MV-4-11 (cell line): ENCODE data around the gene MTREX.

ENCODE experiments used
- DNase-seq: peaks from one replicate; lab custom pipeline; 2025; lab: John Stamatoyannopoulos, UW

The MTREX gene

GRCh38 chr5:55324815-55325418 is 17.1 kb downstream of the MTREX start:
- DNase-seq: peak; percentile 43

GRCh38 chr5:55325621-55326020 is 17.8 kb downstream of the MTREX start:
- DNase-seq: no peak

- DNase-seq: no peak
These were observed 19.5 kb downstream of the MTREX start for GRCh38 chr5:55327281-55327680.

GRCh38 chr5:55331321-55331720 is 23.5 kb downstream of the MTREX start:
- DNase-seq: no peak

- no peak for DNase-seq
These were observed 25.2 kb downstream of the MTREX start for GRCh38 chr5:55333017-55333416.

GRCh38 chr5:55333811-55334210 is 26.0 kb downstream of the MTREX start:
- no peak for DNase-seq

GRCh38 chr5:55338092-55338613 is 30.4 kb downstream of the MTREX start:
- DNase-seq: no peak

- no peak for DNase-seq
These were observed 31.0 kb downstream of the MTREX start for GRCh38 chr5:55338810-55339243.

- DNase-seq: no peak
These were observed 35.3 kb downstream of the MTREX start for GRCh38 chr5:55343107-55343506.

- DNase-seq: no peak
These were observed 35.8 kb downstream of the MTREX start for GRCh38 chr5:55343609-55344008.

GRCh38 chr5:55344392-55344992 is 36.7 kb downstream of the MTREX start:
- no peak for DNase-seq

- DNase-seq: no peak
These were observed 37.5 kb downstream of the MTREX start for GRCh38 chr5:55345327-55345726.

- DNase-seq: no peak
These were observed 40.0 kb downstream of the MTREX start for GRCh38 chr5:55347786-55348185.

GRCh38 chr5:55350754-55351153 is 43.0 kb downstream of the MTREX start:
- DNase-seq: no peak

- DNase-seq: no peak
These were observed 49.1 kb downstream of the MTREX start for GRCh38 chr5:55356896-55357295.

GRCh38 chr5:55360190-55360589 is 52.4 kb downstream of the MTREX start:
- no peak for DNase-seq

- DNase-seq: no peak
These were observed 56.1 kb downstream of the MTREX start for GRCh38 chr5:55363856-55364255.

- peak; percentile 19 for DNase-seq
These were observed 56.8 kb downstream of the MTREX start for GRCh38 chr5:55364537-55365055.

GRCh38 chr5:55370291-55370925 is 62.6 kb downstream of the MTREX start:
- DNase-seq: no peak

- no peak for DNase-seq
These were observed 63.4 kb downstream of the MTREX start for GRCh38 chr5:55371145-55371544.

GRCh38 chr5:55372130-55372925 is 64.5 kb downstream of the MTREX start:
- no peak for DNase-seq

- DNase-seq: no peak
These were observed 70.0 kb downstream of the MTREX start for GRCh38 chr5:55377810-55378209.
